HL-60/S4 (cell line): ENCODE data around the gene MCRS1.
"Not testable (repeated sequence)": the region's sequence is repeated elsewhere in the genome, so short reads cannot be mapped to it uniquely, and the experiment has no call there.

Experiments used
- in situ Hi-C: fragments of 300-500 bp; cut with MboI; formaldehyde crosslinking; loops from 2 replicates; pipeline ENCODE4 v1.14.3; 2022; ENCODE audit warnings: low sequenced_read_pairs

MCRS1 gene

DNA sequence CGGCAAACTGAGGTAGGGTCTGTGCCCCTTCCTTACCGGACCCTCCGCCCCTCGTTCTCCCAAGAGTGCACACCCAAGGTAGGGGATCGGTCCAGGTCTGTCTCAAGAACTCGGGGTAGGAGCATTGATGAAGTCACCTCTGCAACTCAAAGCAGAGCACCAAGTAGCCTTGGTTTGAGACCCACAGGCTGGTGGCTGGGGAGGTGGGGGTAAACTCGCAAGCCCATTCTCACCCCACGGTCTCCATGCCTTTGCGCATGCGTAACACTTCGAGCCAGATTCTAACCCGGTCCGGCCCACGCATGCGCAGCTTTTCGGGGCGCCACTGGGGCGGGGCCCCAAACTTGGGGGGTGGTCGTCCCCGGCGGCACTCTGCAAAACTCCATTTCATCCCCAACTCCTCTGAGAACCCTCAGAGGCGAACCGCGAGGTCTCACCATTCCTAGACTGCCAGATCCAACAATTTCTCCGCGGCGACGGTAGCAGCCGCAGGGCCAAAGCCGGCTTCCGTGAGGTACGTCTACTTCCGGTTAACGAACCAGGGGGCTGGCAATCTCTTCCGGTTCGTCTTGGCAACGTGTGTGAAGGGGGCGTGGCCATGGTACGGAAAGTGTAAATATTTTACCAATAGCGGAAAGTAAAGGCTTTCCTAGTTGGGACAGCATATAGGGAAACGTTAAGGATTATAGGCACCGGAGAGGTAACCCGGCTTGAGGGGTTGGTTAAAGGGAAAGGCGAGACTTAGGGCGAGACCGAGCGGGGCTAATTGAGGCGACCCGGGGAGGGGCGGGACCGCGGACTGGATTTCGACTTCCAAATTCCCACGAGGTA, at the start of gene MCRS1:
Gene MCRS1 (minus strand): TSS at position 532 of the 831 bp plus-strand sequence. CDS start 1,411 bp downstream, outside the sequence.
- in situ Hi-C loops: no loop called here

- in situ Hi-C loops: no loop called here
Measured at GRCh38 chr12:49616533-49617219, 48.7 kb upstream of the MCRS1 start.

- in situ Hi-C loops: no loop called here
Measured at GRCh38 chr12:49615725-49616124, 47.8 kb upstream of the MCRS1 start.

- in situ Hi-C loops: no loop called here
Measured at GRCh38 chr12:49612210-49612609, 44.3 kb upstream of the MCRS1 start.

- in situ Hi-C loops: not testable (repeated sequence)
Measured at GRCh38 chr12:49610785-49611184, 42.8 kb upstream of the MCRS1 start.

DNA sequence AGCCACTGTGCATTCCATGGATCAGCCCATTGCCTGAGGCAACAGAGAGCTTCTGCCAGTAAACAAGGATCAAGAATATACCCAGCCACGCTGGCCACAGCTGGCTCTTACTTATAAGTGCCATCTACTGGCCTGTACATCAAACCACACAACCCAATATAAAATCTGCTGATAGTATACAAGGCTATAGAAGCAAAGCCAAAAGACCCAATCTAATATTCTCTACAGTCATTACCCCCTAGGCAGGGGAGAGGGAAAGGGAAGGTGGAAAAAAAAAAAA, 41.9 kb upstream of the MCRS1 start:
- in situ Hi-C loops: no loop called here

DNA sequence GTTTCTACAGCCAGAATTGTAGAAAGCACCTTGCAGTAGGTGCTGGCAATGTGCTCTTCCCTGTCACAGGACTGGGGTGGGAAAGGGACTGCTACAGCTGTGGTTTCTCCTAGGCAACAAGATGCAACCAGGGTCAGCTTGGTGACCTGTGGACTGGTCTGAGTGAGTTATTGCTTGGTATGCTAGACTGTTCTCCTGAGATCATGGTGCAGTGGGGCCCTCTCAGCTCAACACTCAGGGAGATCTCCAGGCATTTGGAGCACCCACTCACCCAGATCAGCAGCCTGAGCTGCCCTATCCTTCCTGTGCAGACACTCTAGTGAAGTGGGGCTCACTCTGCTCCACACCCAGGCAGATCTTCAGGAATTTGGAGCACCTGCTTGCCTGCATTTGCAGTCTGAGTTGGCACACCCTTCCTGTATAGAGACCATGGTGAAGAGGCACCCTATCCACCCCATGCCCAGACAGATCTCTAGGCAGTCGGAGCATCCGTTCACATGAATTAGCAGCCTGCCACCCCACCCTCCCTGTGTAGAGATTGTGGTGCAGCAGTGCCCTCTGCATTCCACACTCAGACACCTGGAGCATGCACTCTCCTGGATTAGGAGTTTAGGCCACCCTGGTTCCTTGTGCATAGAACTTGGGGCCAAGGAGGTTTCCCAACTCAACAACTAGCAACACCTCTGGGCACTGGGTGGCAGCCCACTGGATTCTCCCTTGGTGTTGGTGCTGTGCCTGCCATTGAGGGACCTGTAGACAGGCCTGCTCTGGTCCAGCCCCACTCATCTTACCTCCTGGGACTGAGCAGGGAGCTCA, 41.3 kb upstream of the MCRS1 start:
- in situ Hi-C loops: no loop called here

DNA sequence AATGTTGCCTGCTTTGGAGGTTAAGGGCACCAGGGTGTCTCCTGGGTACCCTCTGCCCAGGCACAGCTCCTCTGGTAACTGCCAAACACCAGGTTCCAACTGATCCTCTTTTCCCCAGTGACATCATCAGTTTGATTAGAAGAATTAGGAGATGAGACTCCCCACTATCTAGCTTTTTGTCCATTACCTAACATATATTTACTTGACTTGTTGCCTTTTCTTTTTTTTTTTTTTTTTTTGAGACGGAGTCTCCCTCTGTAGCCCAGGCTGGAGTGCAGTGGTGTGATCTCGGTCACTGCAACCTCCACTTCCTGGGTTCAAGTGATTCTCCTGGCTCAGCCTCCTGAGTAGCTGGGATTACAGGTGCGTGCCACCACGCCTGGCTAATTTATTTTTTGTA, 37.6 kb upstream of the MCRS1 start, which contains the start of gene FAM186B:
Gene FAM186B (minus strand): TSS at position 101 of the 400 bp plus-strand sequence. CDS start 162 bp downstream, outside the sequence.
- in situ Hi-C loops: not testable (repeated sequence)

DNA sequence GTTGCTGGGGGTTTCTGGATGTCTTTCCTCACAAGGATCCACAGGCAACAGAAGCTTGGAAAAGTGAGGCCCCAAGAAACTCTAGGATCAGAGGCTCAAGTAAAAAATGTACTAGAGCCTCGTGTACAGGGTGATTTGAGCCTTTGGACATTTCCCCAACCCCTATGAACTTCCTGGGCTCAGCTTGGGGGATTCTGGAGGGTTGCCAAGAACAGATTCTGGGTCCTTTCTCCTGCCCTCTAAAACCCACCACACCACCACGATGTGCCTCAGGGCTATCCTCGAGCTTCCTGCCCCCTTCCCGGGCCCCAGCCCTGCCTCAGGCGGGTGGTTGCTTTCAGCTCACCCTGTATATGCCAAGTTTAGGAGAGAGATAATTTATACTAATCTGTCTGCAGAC, 36.9 kb upstream of the MCRS1 start:
- in situ Hi-C loops: no loop called here

DNA sequence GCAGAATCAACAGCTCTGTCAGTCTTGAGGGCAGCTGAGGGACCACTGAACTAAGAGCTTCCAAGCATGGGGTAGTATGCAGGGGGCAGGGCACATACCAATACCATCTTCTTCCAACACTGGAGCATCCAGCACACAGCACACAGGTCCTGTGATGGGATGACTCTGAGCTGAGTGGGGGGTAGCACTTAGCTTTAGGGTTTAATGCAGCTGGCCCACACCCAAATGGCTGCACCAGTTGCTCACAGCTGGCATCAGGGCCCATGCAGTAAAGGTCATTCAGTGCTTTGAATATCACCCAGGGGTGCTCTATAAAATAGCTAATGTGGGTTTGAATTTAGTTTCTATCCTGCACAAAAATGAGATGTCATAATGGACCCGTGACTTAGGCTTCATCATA, 35.8 kb upstream of the MCRS1 start:
- in situ Hi-C loops: no loop called here

- in situ Hi-C loops: no loop called here
Measured at GRCh38 chr12:49599961-49600360, 32.0 kb upstream of the MCRS1 start.

DNA sequence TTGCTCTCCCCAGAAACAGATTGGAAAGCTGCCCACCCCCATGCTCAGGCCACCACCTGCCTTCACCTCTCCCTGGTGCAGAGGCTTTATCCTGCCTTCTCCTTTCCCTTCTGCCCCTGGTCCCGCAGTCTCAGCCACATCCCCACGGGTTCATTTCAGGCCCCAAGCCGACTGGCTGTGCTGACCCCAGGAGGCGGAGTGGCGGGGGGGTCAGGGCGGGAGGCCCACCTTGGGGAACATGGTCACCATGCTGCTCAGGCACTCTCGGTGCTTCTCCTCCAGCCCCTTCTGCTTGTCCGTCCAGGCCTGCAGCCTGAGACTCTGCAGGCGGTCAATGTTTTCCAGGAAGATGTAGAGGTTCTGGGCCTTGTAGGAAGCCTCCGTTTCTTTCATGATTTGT, 30.6 kb upstream of the MCRS1 start:
- in situ Hi-C loops: no loop called here

GRCh38 chr12:49588721-49589516, 21.0 kb upstream of the MCRS1 start:
- in situ Hi-C loops: no loop called here

GRCh38 chr12:49588281-49588680, 20.3 kb upstream of the MCRS1 start:
- in situ Hi-C loops: no loop called here

GRCh38 chr12:49587174-49587908, 19.4 kb upstream of the MCRS1 start:
- in situ Hi-C loops: no loop called here

GRCh38 chr12:49585477-49586459, 17.8 kb upstream of the MCRS1 start:
- in situ Hi-C loops: no loop called here

DNA sequence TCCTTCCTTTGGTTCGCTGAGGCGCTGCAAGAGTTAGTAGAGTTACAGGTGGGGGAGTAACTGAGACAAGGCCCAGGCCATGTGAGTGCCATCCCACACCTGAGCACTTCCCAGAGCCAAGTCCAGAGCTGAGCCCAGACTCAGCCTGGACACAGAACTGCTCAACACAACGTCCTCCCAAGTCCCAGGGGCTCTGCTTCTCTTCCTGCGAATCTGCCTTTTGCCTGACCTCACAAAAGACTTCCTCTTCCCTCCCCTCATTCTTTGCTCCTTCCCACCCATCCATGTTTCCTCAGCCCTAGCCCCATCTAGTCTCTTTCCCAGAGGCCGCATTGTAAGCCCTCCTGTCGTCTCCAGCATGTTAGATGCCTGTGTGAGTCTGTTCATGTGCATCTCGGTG, 16.6 kb upstream of the MCRS1 start:
- in situ Hi-C loops: no loop called here

- in situ Hi-C loops: no loop called here
Measured at GRCh38 chr12:49583366-49584094, 15.6 kb upstream of the MCRS1 start.
